A204.1 (cell line): ENCODE measurements around the gene WDR27.
"Not testable (repeated sequence)": the region's sequence is repeated elsewhere in the genome, so short reads cannot be mapped to it uniquely, and the experiment has no call there.

Experiments
- FAIRE-seq: peaks from 2 replicates; lab custom pipeline; 2012; peaks lifted over from hg19 to GRCh38; lab: Jason Lieb, UNC

WDR27 gene

GRCh38 chr6:169601129-169601528 is 100.7 kb downstream of the WDR27 start:
- FAIRE-seq = not testable (repeated sequence)

DNA sequence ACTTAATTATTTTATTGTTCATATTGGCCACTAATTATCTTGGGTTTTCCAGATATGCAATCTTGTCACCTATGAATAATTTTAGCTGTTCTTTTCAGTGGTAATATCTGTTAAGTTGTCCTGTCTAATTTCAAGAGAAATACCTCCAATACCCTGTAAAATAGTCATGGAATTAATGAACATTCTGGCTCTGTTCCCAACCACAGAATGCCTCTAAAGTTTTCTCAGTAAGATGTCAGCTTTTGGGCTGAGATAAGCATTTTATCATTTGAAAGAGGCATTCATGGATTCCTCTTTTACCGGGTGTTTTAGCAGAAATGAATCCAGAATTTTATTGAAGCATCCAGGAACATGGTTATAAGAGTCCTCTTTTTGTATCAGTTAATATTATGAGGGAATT is 109.3 kb downstream of the WDR27 start:
- no peak for FAIRE-seq

- no peak for FAIRE-seq
Observed at GRCh38 chr6:169591616-169592015, 110.2 kb downstream of the WDR27 start.

DNA sequence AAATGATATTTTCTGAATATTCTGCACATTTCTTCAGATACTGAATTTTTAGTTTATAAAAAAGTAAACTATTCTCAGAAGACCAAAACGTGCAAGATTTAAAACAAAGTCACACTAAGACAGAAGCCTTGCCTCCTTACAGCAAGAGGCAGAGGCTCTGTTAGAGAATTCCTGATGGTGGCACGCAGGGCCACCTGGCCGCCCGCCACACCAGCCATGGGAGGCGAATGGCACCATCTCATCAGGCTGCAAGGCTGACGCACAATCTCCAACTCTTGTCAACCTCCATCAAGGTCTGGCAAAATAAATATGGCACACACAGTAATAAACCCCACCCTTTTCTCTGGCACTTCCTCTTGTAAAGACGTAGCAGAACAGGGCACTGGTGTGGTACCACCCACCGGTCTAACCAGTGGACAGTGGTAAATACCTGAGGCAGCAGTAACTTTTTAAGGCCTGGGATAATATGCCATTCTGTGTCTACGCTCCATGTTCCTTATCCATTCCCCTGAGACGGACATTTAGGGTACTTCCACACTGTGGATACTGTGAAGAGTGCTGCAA is 111.4 kb downstream of the WDR27 start:
- FAIRE-seq = no peak

DNA sequence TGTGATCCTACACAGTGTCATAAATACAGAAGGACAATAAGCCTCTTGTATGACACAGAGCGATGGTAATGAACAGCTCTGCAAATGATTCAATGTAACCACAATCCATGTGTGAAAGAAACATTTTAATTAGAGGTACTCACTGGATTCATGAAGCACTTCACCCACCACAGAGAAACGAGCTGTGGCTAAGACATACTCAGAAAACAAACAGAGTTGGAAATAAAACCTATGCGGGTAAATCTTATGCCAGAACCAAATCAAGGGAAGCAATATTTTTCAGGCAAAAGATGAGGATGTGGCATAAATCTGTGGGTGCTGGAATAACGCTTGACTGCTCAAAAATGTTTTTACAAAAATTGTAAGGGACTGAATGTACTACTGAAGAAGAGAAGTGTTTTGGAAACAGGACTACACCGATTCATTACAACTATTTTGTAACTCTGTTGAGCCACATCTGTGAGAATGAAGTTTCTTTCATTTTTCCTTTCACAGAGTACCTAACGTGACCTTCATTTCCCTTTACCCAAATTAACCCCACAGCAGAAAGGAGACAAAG is 112.1 kb downstream of the WDR27 start:
- no peak for FAIRE-seq

GRCh38 chr6:169589293-169589692 is 112.5 kb downstream of the WDR27 start:
- FAIRE-seq = no peak

- FAIRE-seq = no peak
Observed at GRCh38 chr6:169587975-169588374, 113.9 kb downstream of the WDR27 start.

- FAIRE-seq = no peak
Observed at GRCh38 chr6:169583886-169584541, 117.8 kb downstream of the WDR27 start.

DNA sequence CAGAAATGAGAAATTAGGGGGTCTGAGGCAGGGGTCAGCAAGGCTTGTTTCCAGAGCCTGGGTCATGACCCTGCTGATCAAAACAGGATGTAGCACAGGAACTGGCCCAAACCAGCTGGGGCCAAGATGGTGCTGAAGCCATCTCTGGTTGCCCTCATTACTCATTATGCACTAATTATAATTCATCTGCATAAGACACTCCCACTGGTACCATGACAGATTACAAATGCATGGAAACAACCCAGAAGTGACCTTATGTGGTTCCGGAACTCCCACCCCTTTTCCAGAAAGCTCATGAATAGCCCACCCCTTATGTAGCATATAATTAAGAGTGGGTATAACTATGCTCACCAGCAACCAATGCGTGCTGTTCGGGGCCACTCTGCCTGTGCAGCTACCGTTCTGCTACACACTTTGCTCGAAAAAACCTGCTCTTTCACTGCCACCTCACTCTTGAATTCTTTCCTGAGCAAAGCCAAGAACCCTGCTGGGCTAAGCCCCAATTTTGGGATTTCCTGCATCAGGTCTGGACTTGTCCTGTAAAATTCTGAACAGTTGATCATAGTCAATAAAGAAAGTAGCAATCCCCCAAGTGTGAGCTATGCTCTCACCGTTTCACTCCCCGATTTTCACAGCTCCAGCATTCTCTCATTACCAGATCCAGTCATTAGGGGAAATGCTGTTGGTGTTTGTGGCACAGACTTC is 122.3 kb downstream of the WDR27 start:
- no peak for FAIRE-seq

DNA sequence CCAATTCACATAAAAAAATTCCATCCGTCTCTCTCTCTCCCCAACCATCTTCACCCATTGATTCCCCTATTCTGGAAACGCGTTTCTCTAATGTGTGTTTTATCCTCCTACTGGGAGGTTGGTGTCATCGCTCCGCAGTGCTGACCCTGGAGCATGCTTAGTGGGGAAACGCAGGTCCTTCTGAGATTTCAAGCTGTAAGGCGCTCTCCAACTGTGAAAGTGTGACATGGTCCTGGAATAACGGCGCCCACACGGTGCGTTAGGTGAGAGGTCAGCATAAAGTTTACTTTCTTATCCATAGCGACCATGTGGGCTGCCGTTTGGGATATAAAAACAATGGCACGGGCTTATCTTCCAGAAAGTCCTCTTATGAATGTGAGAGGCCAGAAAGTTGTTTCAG is 123.9 kb downstream of the WDR27 start:
- FAIRE-seq = no peak

DNA sequence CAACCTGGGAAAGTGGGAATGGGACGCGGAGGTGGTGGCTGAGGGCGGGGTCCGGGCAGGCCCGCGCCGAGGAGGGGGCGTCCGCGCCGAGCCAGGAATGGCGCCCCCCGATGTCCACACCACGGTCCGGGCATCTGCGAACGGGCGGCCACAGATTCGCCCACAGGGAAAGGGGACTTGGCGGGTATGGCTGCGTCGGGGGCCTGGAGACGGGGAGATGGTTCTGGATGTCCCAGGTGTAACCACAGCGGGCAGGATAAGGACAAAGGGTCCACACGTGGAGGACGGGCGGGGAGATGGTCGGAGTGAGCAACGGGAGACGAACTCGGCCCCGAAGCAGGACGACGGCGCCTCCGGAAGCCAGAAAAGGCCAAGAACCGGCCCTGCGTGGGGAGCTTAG is 124.6 kb downstream of the WDR27 start:
- FAIRE-seq = no peak

DNA sequence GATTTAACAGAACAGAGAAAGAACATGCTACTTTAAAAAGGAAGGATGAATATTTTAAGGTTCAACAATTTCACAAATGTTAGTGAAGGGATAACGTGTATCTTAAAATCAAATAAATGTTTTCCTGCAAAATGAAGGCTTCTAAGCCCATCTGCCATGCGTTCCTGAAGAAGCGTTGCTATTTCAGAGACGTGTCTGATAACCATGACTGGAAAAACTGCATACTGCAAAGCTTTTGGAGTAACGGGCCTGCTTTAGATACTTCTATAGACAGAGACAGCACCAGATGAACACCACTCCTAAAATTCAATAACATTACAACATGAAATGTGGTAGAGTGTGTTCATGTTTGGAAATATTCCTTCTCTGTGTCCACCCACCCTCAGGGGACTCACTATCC is 126.0 kb downstream of the WDR27 start:
- no peak for FAIRE-seq

DNA sequence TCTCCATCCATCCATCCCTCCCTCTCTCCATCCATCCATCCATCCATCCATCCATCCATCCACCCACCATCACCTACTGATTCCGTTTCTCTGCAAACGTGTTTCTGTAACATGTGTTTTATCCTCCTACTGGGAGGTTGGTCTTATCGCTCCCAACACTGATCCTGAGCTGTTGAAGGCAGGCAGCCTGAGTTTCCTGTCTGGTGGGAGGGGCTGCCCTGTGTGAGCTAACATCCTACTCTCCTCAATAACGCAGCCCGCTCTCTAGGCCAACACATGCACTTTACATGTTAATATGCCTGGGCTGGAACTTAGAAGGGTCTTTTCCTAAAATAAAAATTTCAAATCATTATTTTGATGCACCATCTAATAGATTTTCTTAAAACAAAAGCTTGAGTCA is 126.5 kb downstream of the WDR27 start:
- FAIRE-seq = no peak

DNA sequence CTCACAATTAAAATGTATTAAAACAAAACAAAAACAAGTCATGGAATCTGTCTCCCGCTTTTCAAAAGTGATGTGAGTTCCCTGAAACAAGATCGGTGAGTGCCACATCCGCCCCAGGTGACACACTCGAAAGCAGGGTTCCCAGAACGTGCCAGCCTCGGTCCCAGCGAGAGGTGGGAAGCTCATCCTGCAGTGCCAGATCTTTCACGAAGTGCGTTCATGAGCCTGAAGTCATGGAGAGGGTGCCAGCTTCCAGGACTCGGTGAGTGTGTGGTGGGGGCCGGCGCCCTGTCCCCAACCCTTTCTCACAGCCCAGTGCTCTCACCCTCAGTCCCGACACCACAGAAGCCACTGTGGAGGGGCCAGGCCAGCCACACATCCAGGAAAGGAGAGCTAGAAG is 127.4 kb downstream of the WDR27 start:
- FAIRE-seq = no peak

DNA sequence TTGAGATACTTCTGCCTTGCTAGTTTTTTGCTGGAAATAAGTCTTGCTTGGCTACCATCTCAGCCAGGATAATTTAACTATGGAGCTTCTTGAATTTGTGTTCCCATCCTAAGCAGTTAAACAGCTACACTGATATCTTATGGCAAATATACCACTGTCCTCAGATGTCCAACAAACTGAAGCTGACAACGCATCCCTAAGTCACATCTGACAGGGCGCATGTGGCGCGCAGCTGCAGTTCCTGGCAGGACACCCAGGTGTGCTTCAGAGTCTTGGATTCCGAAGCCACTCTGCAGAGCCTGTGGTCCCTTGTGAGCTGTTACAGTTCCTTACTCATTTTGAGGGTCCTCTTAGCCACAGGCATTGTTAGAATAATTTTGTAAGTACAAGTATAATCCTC is 127.9 kb downstream of the WDR27 start:
- FAIRE-seq = no peak

GRCh38 chr6:169571123-169571962 is 130.5 kb downstream of the WDR27 start:
- no peak for FAIRE-seq

DNA sequence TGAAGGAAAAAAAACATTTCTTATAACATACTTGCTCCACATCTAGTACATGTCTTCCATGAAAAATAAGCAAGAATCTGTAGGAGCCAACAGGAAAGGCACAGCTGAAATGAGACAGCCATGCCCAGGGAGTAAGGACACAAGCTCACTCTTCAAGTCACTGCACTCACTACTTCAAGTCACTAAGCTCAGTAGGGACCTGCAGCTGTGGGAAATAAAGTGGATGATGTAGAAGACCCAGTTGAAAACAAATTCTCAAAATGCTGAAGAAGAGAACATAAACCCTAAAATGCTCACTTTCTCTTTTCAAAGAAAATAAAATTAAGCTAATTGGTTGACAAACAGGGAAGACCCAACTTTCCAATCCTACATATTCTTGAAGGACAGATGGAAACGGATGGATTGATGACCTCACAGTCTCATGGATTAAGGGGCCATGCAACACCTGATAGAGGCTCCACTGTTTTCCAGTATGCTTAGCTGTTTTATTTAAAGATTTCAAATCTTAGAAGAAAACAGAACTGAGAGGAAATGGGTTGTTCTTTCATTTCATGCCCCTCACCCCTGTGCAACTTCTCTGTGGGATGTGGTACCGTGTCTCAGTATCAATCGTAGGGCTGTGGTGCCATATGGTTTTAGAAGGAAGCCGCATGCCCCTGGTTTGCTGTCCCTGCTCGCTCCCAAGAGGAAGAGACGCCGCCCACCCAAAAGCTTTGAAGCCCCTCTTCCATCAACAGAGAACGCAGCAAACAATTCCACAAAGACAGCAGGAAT is 133.3 kb downstream of the WDR27 start:
- no peak for FAIRE-seq

- FAIRE-seq = no peak
Observed at GRCh38 chr6:169567819-169568218, 134.0 kb downstream of the WDR27 start.

DNA sequence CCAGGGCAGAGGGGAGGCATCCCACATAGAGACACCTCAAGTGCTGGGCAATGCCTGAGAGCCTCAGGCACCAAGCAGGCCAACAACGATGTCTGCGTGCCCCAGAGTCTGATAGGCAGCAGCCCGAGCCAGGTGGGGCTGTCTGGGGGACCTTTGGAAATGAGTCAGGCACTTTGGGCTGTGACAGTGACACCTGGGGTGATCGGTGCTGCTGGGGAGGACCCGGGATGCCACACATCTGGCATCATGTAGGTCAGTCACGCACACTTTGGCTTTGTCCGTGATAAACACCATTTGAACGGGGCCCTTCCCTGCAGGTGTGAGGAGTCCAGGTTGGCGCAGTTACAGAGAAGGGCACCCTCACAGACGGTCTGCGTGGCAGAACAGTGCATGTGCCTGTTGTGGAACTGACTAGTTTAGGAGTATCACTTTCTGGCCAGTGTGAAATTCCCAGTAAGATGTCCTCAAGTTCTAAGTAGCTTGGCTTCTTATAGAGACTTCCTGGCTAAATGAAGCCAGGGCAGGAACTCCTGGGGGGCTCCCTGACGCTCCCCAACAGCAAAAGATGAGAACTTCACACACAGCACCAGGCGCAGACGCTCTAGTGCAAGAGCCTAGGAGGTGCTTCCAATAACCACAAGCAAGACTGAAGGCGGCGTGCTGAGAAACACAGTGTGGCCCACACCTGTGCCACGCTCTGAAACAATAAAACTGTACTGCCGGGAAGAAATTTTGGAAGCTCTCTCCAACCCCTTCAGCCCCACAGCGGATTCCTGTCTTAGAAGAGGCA is 134.7 kb downstream of the WDR27 start:
- FAIRE-seq = no peak

DNA sequence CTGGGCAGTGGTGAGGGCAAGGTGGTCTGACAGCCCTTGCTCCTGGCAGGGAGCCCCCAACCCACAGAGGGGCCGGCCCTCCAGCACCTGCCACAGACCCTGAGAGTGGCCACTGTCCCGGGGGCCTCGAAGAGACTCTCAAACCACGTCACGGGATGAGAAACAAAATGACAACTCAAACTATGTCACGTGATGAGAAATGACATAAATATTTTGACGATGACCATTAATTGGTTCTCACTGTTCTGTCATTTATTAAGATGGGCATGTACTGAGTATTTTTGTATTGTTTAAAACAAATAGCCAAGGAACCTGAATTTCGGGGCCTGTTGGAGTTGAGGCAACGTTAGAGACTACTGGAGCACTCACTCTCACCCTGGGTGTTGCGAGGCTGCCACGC is 135.5 kb downstream of the WDR27 start:
- FAIRE-seq = no peak
